Measurements from ENCODE around the gene SPEM1.

- no peak for TF ChIP-seq CTCF (IDR thresholded peaks at IDR 0.05; ENCODE audit: low read depth, low read length)
- TF ChIP-seq EZH2phosphoT487 (IDR thresholded peaks at IDR 0.05; ENCODE audit: low read depth), result no peak
Observed at GRCh38 chr17:7468804-7469389, 48.8 kb downstream of the SPEM1 start.
